Panc1 (cell line): ENCODE data around the gene GMPR. TPM values are rescaled to one million over a fixed set of nuclear protein-coding genes. Genes with fewer than 3 reads are reported as not detected.

Experiments used
- ATAC-seq: fragments of 200-7000 bp; cut with Tn5 transposase; 2 replicates; pipeline ENCODE4 v1.9.1; 2020; ENCODE audit warnings: mild to moderate bottlenecking, moderate library complexity
- BruUV-seq: library from RNA; stranded (reverse); fragments of 400-500 nt; replicated peaks from 2 replicates; lab custom pipeline; 2021; lab: Mats Ljungman, UMichigan
- CTCF ChIA-PET: fragments of 300-600 bp; sonication (Branson Sonifier 250); formaldehyde crosslinking; loops from one replicate; lab custom pipeline; 2022; ENCODE audit warnings: antibody characterized with exemption; lab: Charles Lee
- POLR2A ChIA-PET: fragments of 300-600 bp; sonication (Branson Sonifier 250); formaldehyde crosslinking; loops from one replicate; lab custom pipeline; 2022; ENCODE audit warnings: antibody characterized with exemption; lab: Charles Lee
- DNase-seq: peaks from one replicate; pipeline ENCODE4 v3.0.0-alpha.2; 2010; ENCODE audit warnings: low read depth, low spot score
- H3K27ac ChIP-seq: 2 replicates; pipeline ENCODE4 v1.5.1; 2011; ENCODE audit warnings: mild to moderate bottlenecking, low read length, inconsistent platforms
- H3K27me3 ChIP-seq: fragments of 200-500 bp; sonication (Bioruptor generic); 2 replicates; pipeline ENCODE4 v1.6.0; 2014; ENCODE audit warnings: low read length, inconsistent platforms; ENCODE audit not compliant: control insufficient read depth, insufficient read depth
- H3K36me3 ChIP-seq: fragments of 200-500 bp; sonication (Bioruptor generic); 2 replicates; pipeline ENCODE4 v1.5.1; 2014; ENCODE audit warnings: inconsistent platforms, mild to moderate bottlenecking, low read length, moderate library complexity; ENCODE audit not compliant: control insufficient read depth, insufficient read depth
- H3K4me1 ChIP-seq: 2 replicates; pipeline ENCODE4 v1.5.1; 2011; ENCODE audit warnings: inconsistent platforms, mild to moderate bottlenecking, low read length, moderate library complexity; ENCODE audit not compliant: control insufficient read depth, insufficient read depth
- H3K4me3 ChIP-seq, 2 experiments: 2 replicates each; pipeline ENCODE4 v1.5.1; 2011 to 2012; ENCODE audit warnings: low read depth in 2 of 2, low read length in 2 of 2, mild to moderate bottlenecking in 2 of 2, inconsistent platforms in 1 of 2, moderate library complexity in 1 of 2
- H3K9me3 ChIP-seq: fragments of 200-500 bp; sonication (Bioruptor generic); 2 replicates; pipeline ENCODE4 v1.5.1; 2014; ENCODE audit warnings: low read depth, mild to moderate bottlenecking, inconsistent platforms, low read length, moderate library complexity; ENCODE audit not compliant: control insufficient read depth, insufficient read depth
- CTCF ChIP-seq: fragments of 450-650 bp; IDR thresholded peaks from 2 replicates; pipeline ENCODE4 v1.5.1; 2017; ENCODE audit warnings: mild to moderate bottlenecking
- POLR2AphosphoS5 ChIP-seq: IDR thresholded peaks from 2 replicates; pipeline ENCODE4 v1.6.1; 2012; ENCODE audit warnings: mild to moderate bottlenecking, low read depth, low read length, moderate library complexity
- REST ChIP-seq, 2 experiments: IDR thresholded peaks; 2 replicates each; pipeline ENCODE4 v1.6.1; 2011 to 2012; ENCODE audit warnings: low read depth in 2 of 2, control low read depth in 1 of 2, low read length in 1 of 2, mild to moderate bottlenecking in 1 of 2, moderate library complexity in 1 of 2; ENCODE audit not compliant: insufficient read depth in 1 of 2
- SIN3A ChIP-seq: IDR thresholded peaks from 2 replicates; pipeline ENCODE4 v1.6.1; 2012; ENCODE audit warnings: low read depth, mild to moderate bottlenecking, low read length, moderate library complexity, borderline replicate concordance; ENCODE audit not compliant: insufficient read depth
- TCF7L2 ChIP-seq: IDR thresholded peaks from 2 replicates; pipeline ENCODE4 v1.6.1; 2011; ENCODE audit warnings: mild to moderate bottlenecking, low read depth, low read length, inconsistent platforms
- in situ Hi-C: cut with HindIII; loops from 2 replicates; pipeline ENCODE4 v1.10.0; 2016; ENCODE audit warnings: low sequenced_read_pairs, low pct_unique_long_range_greater_than_20kb
- intact Hi-C: fragments of 100-400 bp; cut with micrococcal nuclease; formaldehyde crosslinking; loops from one replicate; pipeline ENCODE4 v1.10.0; 2022; ENCODE audit not compliant: unreplicated experiment
- total RNA-seq: library from RNA; stranded (reverse); gene quantifications from one replicate; pipeline ENCODE4 v1.2.1, GENCODE V29; 2021; ENCODE audit not compliant: unreplicated experiment

GMPR gene
- total RNA-seq, 1 experiment from 2014 or later = 3.5 TPM

GRCh38 chr6:16206595-16207037 is 31.8 kb upstream of the GMPR start:
- Histone ChIP-seq H3K4me3 (no peak overlapping the region), H3K4me1 (no peaks in the 10 kb centered on the region), H3K9me3 (no peaks in the 10 kb centered on the region), H3K36me3 (no peaks in the 10 kb centered on the region), H3K27ac (no peak overlapping the region), H3K27me3 (peaks cover 11% of the 10 kb centered on the region)
- BruUV-seq = no TSS peak
- in situ Hi-C loops = no loop called here
- DNase-seq (peak; percentile 75), ATAC-seq (peak; percentile 86)
- POLR2A ChIA-PET = no interaction called here
- TF ChIP-seq SIN3A (no peak), CTCF (peak; percentile 92)
- CTCF ChIA-PET = interaction anchor here (0.7 kb wide), 1 partner anchor 761 kb away, joined by 3 read pairs; no protein-coding TSS in a partner anchor
- intact Hi-C loops = loop anchor here (1.0 kb wide), 1 partner anchor 515 kb away; no protein-coding TSS in a partner anchor

- ATAC-seq (no peak), DNase-seq (no peak)
- no peaks in the 10 kb centered on the region for H3K4me1 ChIP-seq
- in situ Hi-C loops = no loop called here
- no peak overlapping the region for H3K27ac ChIP-seq
- H3K4me3 ChIP-seq = no peak overlapping the region
- intact Hi-C loops = no loop called here
- peaks cover 11% of the 10 kb centered on the region for H3K27me3 ChIP-seq
- H3K9me3 ChIP-seq = no peaks in the 10 kb centered on the region
- no TSS peak for BruUV-seq
- TF ChIP-seq REST (IDR thresholded peaks at IDR 0.05; ENCODE audit: insufficient read depth in 1 of 2, low read depth in 2 of 2, low read length in 1 of 2) (no peak), CTCF (no peak), SIN3A (no peak), TCF7L2 (no peak)
- ChIA-PET POLR2A (no interaction called here), CTCF (interaction anchor here (0.6 kb wide), 1 partner anchor 596 kb away, joined by 4 read pairs; no protein-coding TSS in a partner anchor)
- no peaks in the 10 kb centered on the region for H3K36me3 ChIP-seq
These were observed 29.4 kb upstream of the GMPR start for GRCh38 chr6:16208989-16209388.

- no peaks in the 10 kb centered on the region for H3K4me1 ChIP-seq
- POLR2A ChIA-PET = no interaction called here
- no peak for TF ChIP-seq CTCF
- TF ChIP-seq POLR2AphosphoS5 = no peak
- no peak for TF ChIP-seq SIN3A
- no peak for TF ChIP-seq TCF7L2
- no peak for TF ChIP-seq REST (IDR thresholded peaks at IDR 0.05; ENCODE audit: insufficient read depth in 1 of 2, low read depth in 2 of 2, low read length in 1 of 2)
- CTCF ChIA-PET = no interaction called here
- H3K27me3 ChIP-seq = peaks cover 11% of the 10 kb centered on the region
- in situ Hi-C loops (no loop called here), intact Hi-C loops (no loop called here)
- no peak for ATAC-seq
- no peaks in the 10 kb centered on the region for H3K36me3 ChIP-seq
- no peak overlapping the region for H3K4me3 ChIP-seq
- DNase-seq = no peak
- no TSS peak for BruUV-seq
- H3K27ac ChIP-seq = no peak overlapping the region
- no peaks in the 10 kb centered on the region for H3K9me3 ChIP-seq
These were observed 28.8 kb upstream of the GMPR start for GRCh38 chr6:16209539-16209938.
